Measurements from ENCODE around the gene UBE2E2.

DNA sequence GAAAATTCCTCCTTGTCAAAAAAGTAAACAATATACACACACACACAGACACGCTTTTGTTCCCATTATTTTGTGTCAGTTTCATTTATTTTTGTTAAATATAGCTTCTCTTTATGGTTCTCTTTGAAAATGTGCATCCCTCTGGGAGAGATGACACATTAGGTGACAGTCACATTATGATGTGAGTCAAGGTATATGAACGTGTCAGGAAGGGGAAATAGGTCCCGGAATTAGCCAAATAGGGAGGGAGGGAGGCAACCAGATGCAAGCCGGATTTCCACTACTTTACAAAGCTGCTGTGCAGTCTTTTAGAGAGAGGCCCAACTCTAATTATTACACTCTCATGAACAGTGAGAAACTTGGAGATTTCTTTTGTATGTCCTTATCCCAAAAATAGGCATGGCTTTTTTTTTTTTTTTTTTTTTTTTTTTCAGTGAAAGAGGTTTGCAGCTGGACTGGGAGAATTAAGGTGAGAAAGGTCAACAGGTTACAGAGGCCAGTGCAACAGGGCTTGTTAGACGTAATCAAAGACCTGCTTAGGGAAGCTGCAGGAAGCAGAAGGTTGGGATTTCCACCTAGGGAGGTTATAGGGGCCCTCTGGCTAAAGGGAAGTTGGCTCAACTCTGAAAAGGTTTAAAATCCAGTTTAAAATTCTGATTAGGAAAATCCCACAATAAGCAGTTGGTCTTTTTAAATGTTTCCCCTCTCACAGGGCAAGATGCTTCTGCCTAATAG is 362.1 kb downstream of the UBE2E2 start:
- TF ChIP-seq, protein P1, sequence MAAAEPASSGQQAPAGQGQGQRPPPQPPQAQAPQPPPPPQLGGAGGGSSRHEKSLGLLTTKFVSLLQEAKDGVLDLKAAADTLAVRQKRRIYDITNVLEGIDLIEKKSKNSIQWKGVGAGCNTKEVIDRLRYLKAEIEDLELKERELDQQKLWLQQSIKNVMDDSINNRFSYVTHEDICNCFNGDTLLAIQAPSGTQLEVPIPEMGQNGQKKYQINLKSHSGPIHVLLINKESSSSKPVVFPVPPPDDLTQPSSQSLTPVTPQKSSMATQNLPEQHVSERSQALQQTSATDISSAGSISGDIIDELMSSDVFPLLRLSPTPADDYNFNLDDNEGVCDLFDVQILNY (CRISPR knock-in tag; IDR thresholded peaks at IDR 0.05) = no peak
- no peak for TF ChIP-seq TP53 (CRISPR knock-in tag; IDR thresholded peaks at IDR 0.05)
- TF ChIP-seq, protein P2, sequence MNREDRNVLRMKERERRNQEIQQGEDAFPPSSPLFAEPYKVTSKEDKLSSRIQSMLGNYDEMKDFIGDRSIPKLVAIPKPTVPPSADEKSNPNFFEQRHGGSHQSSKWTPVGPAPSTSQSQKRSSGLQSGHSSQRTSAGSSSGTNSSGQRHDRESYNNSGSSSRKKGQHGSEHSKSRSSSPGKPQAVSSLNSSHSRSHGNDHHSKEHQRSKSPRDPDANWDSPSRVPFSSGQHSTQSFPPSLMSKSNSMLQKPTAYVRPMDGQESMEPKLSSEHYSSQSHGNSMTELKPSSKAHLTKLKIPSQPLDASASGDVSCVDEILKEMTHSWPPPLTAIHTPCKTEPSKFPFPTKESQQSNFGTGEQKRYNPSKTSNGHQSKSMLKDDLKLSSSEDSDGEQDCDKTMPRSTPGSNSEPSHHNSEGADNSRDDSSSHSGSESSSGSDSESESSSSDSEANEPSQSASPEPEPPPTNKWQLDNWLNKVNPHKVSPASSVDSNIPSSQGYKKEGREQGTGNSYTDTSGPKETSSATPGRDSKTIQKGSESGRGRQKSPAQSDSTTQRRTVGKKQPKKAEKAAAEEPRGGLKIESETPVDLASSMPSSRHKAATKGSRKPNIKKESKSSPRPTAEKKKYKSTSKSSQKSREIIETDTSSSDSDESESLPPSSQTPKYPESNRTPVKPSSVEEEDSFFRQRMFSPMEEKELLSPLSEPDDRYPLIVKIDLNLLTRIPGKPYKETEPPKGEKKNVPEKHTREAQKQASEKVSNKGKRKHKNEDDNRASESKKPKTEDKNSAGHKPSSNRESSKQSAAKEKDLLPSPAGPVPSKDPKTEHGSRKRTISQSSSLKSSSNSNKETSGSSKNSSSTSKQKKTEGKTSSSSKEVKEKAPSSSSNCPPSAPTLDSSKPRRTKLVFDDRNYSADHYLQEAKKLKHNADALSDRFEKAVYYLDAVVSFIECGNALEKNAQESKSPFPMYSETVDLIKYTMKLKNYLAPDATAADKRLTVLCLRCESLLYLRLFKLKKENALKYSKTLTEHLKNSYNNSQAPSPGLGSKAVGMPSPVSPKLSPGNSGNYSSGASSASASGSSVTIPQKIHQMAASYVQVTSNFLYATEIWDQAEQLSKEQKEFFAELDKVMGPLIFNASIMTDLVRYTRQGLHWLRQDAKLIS (CRISPR knock-in tag; IDR thresholded peaks at IDR 0.05; ENCODE audit: borderline replicate concordance) = no peak
- TF ChIP-seq, protein P3, sequence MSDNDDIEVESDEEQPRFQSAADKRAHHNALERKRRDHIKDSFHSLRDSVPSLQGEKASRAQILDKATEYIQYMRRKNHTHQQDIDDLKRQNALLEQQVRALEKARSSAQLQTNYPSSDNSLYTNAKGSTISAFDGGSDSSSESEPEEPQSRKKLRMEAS (CRISPR knock-in tag; IDR thresholded peaks at IDR 0.05) = no peak
- TF ChIP-seq, protein P4, sequence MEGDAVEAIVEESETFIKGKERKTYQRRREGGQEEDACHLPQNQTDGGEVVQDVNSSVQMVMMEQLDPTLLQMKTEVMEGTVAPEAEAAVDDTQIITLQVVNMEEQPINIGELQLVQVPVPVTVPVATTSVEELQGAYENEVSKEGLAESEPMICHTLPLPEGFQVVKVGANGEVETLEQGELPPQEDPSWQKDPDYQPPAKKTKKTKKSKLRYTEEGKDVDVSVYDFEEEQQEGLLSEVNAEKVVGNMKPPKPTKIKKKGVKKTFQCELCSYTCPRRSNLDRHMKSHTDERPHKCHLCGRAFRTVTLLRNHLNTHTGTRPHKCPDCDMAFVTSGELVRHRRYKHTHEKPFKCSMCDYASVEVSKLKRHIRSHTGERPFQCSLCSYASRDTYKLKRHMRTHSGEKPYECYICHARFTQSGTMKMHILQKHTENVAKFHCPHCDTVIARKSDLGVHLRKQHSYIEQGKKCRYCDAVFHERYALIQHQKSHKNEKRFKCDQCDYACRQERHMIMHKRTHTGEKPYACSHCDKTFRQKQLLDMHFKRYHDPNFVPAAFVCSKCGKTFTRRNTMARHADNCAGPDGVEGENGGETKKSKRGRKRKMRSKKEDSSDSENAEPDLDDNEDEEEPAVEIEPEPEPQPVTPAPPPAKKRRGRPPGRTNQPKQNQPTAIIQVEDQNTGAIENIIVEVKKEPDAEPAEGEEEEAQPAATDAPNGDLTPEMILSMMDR (IDR thresholded peaks at IDR 0.05) = no peak
- TF ChIP-seq, protein P5, sequence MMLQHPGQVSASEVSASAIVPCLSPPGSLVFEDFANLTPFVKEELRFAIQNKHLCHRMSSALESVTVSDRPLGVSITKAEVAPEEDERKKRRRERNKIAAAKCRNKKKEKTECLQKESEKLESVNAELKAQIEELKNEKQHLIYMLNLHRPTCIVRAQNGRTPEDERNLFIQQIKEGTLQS (CRISPR knock-in tag; conservative IDR thresholded peaks at IDR 0.05) = no peak

Data from WTC11 (cell line).